Astrocyte of the cerebellum (primary cell): ENCODE results near the gene TTC28.

ENCODE experiments used
- DNase-seq: peaks from one replicate; pipeline ENCODE4 v3.0.0-alpha.2; 2011; ENCODE audit warnings: low read depth
- H3K4me3 ChIP-seq: 2 replicates; pipeline ENCODE4 v1.5.1; 2011; ENCODE audit warnings: mild to moderate bottlenecking, low read depth, low read length, moderate library complexity
- CTCF ChIP-seq: IDR thresholded peaks from 2 replicates; pipeline ENCODE4 v1.5.1; 2012; ENCODE audit warnings: low read length, low read depth, moderate library complexity, mild to moderate bottlenecking; ENCODE audit errors: missing control alignments
- in situ Hi-C: cut with HindIII; loops from 2 replicates; pipeline ENCODE4 v1.10.0; 2017; ENCODE audit warnings: low sequenced_read_pairs

TTC28 gene

GRCh38 chr22:28711820-28712777 is 32.5 kb upstream of the TTC28 start:
- in situ Hi-C loops: no loop called here
- DNase-seq: peak; percentile 72
- no peak overlapping the region for H3K4me3 ChIP-seq
- no peak for TF ChIP-seq CTCF

GRCh38 chr22:28711341-28711740 is 31.7 kb upstream of the TTC28 start:
- DNase-seq: no peak
- in situ Hi-C loops: no loop called here
- no peak overlapping the region for H3K4me3 ChIP-seq
- TF ChIP-seq CTCF: no peak

- H3K4me3 ChIP-seq: no peak overlapping the region
- no peak for TF ChIP-seq CTCF
- DNase-seq: peak; percentile 43
- in situ Hi-C loops: no loop called here
These were observed 31.0 kb upstream of the TTC28 start for GRCh38 chr22:28710576-28711191.

- no peak overlapping the region for H3K4me3 ChIP-seq
- no peak for TF ChIP-seq CTCF
- no peak for DNase-seq
- in situ Hi-C loops: no loop called here
These were observed 30.5 kb upstream of the TTC28 start for GRCh38 chr22:28710107-28710506.

- TF ChIP-seq CTCF: no peak
- no peak overlapping the region for H3K4me3 ChIP-seq
- in situ Hi-C loops: no loop called here
- no peak for DNase-seq
These were observed 27.2 kb upstream of the TTC28 start for GRCh38 chr22:28706845-28707244.

- DNase-seq: no peak
- no peak overlapping the region for H3K4me3 ChIP-seq
- in situ Hi-C loops: no loop called here
- no peak for TF ChIP-seq CTCF
These were observed 23.8 kb upstream of the TTC28 start for GRCh38 chr22:28703436-28703835.
